Measurements from ENCODE around the gene PCDHA10. TPM values are rescaled to one million over a fixed set of nuclear protein-coding genes. Genes with fewer than 3 reads are reported as not detected.
A peak's percentile ranks its signal among the peaks of the same experiment; 100 is the strongest.
"Not testable (repeated sequence)": the region's sequence is repeated elsewhere in the genome, so short reads cannot be mapped to it uniquely, and the experiment has no call there.

The PCDHA10 gene
- total and polyA plus RNA-seq, 5 donors = 0.02 to 0.59 (median 0.33) TPM

GRCh38 chr5:140848139-140849102 is 7.3 kb upstream of the PCDHA10 start, which contains the start of gene PCDHA9:
Gene PCDHA9, plus strand, starts transcription at chr5:140848382. Its CDS starts 114 bp downstream, at chr5:140848496.
- H3K4me1 ChIP-seq (ENCODE audit: control insufficient read depth, insufficient read depth, low read length); H3K27me3 ChIP-seq (ENCODE audit: control insufficient read depth, insufficient read depth); H3K4me3 ChIP-seq (ENCODE audit: low read length); H3K9me3 ChIP-seq (ENCODE audit: control insufficient read depth, low read length); H3K27ac ChIP-seq (ENCODE audit: low read length); ATAC-seq; DNase-seq; intact Hi-C loops (cut with DNase I): not testable (repeated sequence)
- WGBS = 14% methylated on average over 45 of the region's 48 CpGs

GRCh38 chr5:140849831-140850634 is 5.7 kb upstream of the PCDHA10 start:
- H3K4me1 ChIP-seq (ENCODE audit: control insufficient read depth, insufficient read depth, low read length); H3K27ac ChIP-seq (ENCODE audit: low read length); intact Hi-C loops (cut with DNase I); H3K9me3 ChIP-seq (ENCODE audit: control insufficient read depth, low read length); ATAC-seq; H3K4me3 ChIP-seq (ENCODE audit: low read length); H3K27me3 ChIP-seq (ENCODE audit: control insufficient read depth, insufficient read depth): not testable (repeated sequence)
- DNase-seq = peak in 1 of 3 donors; percentile 42
- 33% methylated on average over 101 of the region's 101 CpGs for WGBS

- peaks cover 2% of the 10 kb centered on the region for H3K9me3 ChIP-seq (ENCODE audit: control insufficient read depth, low read length)
- no peak overlapping the region for H3K27ac ChIP-seq (ENCODE audit: low read length)
- intact Hi-C loops (cut with DNase I) = no loop called here
- H3K4me3 ChIP-seq (ENCODE audit: low read length) = no peak overlapping the region
- no peak for ATAC-seq
- no peak for DNase-seq
- no peaks in the 10 kb centered on the region for H3K27me3 ChIP-seq (ENCODE audit: control insufficient read depth, insufficient read depth)
- WGBS = 45% methylated on average over 94 of the region's 94 CpGs
- H3K4me1 ChIP-seq (ENCODE audit: control insufficient read depth, insufficient read depth, low read length) = no peaks in the 10 kb centered on the region
Measured at GRCh38 chr5:140857177-140857986, 1.7 kb downstream of the PCDHA10 start.

GRCh38 chr5:140857987-140858240 is 2.2 kb downstream of the PCDHA10 start:
- peaks cover 2% of the 10 kb centered on the region for H3K9me3 ChIP-seq (ENCODE audit: control insufficient read depth, low read length)
- no peaks in the 10 kb centered on the region for H3K4me1 ChIP-seq (ENCODE audit: control insufficient read depth, insufficient read depth, low read length)
- intact Hi-C loops (cut with DNase I) = no loop called here
- ATAC-seq (no peak), DNase-seq (peak in 1 of 3 donors; percentile 45)
- no peak overlapping the region for H3K4me3 ChIP-seq (ENCODE audit: low read length)
- H3K27me3 ChIP-seq (ENCODE audit: control insufficient read depth, insufficient read depth) = no peaks in the 10 kb centered on the region
- 53% methylated on average over 22 of the region's 22 CpGs for whole genome bisulfite sequencing
- H3K27ac ChIP-seq (ENCODE audit: low read length) = no peak overlapping the region

GRCh38 chr5:140862441-140863295 is 7.0 kb downstream of the PCDHA10 start:
- Histone ChIP-seq H3K27ac (ENCODE audit: low read length) (no peak overlapping the region), H3K4me3 (ENCODE audit: low read length) (no peak overlapping the region), H3K27me3 (ENCODE audit: control insufficient read depth, insufficient read depth) (no peaks in the 10 kb centered on the region), H3K9me3 (ENCODE audit: control insufficient read depth, low read length) (peaks cover 2% of the 10 kb centered on the region), H3K4me1 (ENCODE audit: control insufficient read depth, insufficient read depth, low read length) (no peaks in the 10 kb centered on the region)
- intact Hi-C loops (cut with DNase I) = no loop called here
- 32% methylated on average over 76 of the region's 76 CpGs for WGBS
- ATAC-seq = no peak
- no peak for DNase-seq

GRCh38 chr5:140868721-140869554 is 13.2 kb downstream of the PCDHA10 start, which contains the start of gene PCDHA11:
Gene PCDHA11, plus strand, starts transcription at chr5:140868957. Its CDS starts 147 bp downstream, at chr5:140869104.
- H3K4me1 ChIP-seq (ENCODE audit: control insufficient read depth, insufficient read depth, low read length) = no peaks in the 10 kb centered on the region
- H3K9me3 ChIP-seq (ENCODE audit: control insufficient read depth, low read length) = peaks cover 9% of the 10 kb centered on the region
- ATAC-seq = no peak
- no peak within 1 kb of the TSS for H3K4me3 ChIP-seq (ENCODE audit: low read length)
- no peak for DNase-seq
- intact Hi-C loops (cut with DNase I) = no loop called here
- H3K27ac ChIP-seq (ENCODE audit: low read length) = no peak within 1 kb of the TSS
- H3K27me3 ChIP-seq (ENCODE audit: control insufficient read depth, insufficient read depth) = no peaks in the 10 kb centered on the region
- WGBS = 13% methylated on average over 41 of the region's 41 CpGs

- intact Hi-C loops (cut with DNase I) = no loop called here
- DNase-seq (no peak), ATAC-seq (no peak)
- 42% methylated on average over 5 of the region's 5 CpGs for WGBS
- peaks cover 9% of the 10 kb centered on the region for H3K9me3 ChIP-seq (ENCODE audit: control insufficient read depth, low read length)
- H3K4me1 ChIP-seq (ENCODE audit: control insufficient read depth, insufficient read depth, low read length) = no peaks in the 10 kb centered on the region
- H3K27me3 ChIP-seq (ENCODE audit: control insufficient read depth, insufficient read depth) = no peaks in the 10 kb centered on the region
- no peak overlapping the region for H3K4me3 ChIP-seq (ENCODE audit: low read length)
- no peak overlapping the region for H3K27ac ChIP-seq (ENCODE audit: low read length)
Measured at GRCh38 chr5:140869555-140869886, 13.8 kb downstream of the PCDHA10 start.

- DNase-seq = peak in 2 of 3 donors; percentile 35 to 43
- H3K9me3 ChIP-seq (ENCODE audit: control insufficient read depth, low read length) = peaks cover 9% of the 10 kb centered on the region
- H3K4me3 ChIP-seq (ENCODE audit: low read length) = no peak overlapping the region
- H3K4me1 ChIP-seq (ENCODE audit: control insufficient read depth, insufficient read depth, low read length) = no peaks in the 10 kb centered on the region
- ATAC-seq = no peak
- H3K27me3 ChIP-seq (ENCODE audit: control insufficient read depth, insufficient read depth) = no peaks in the 10 kb centered on the region
- 35% methylated on average over 114 of the region's 114 CpGs for WGBS
- H3K27ac ChIP-seq (ENCODE audit: low read length) = no peak overlapping the region
- intact Hi-C loops (cut with DNase I) = no loop called here
Measured at GRCh38 chr5:140870221-140871201, 14.8 kb downstream of the PCDHA10 start.
